ENCODE data around the gene SLC39A9.
"Not testable (repeated sequence)": the region's sequence is repeated elsewhere in the genome, so short reads cannot be mapped to it uniquely, and the experiment has no call there.

SLC39A9 gene

GRCh38 chr14:69370061-69370460 lies 28.4 kb upstream of the SLC39A9 start:
- no peak for DNase-seq (ENCODE audit: low read depth)

GRCh38 chr14:69372146-69372545 lies 26.3 kb upstream of the SLC39A9 start:
- no peak for DNase-seq (ENCODE audit: low read depth)

- no peak for DNase-seq (ENCODE audit: low read depth)
Observed at GRCh38 chr14:69373104-69373503, 25.4 kb upstream of the SLC39A9 start.

GRCh38 chr14:69374235-69374634 lies 24.3 kb upstream of the SLC39A9 start:
- DNase-seq (ENCODE audit: low read depth), result no peak

- DNase-seq (ENCODE audit: low read depth), result no peak
Observed at GRCh38 chr14:69375182-69375581, 23.3 kb upstream of the SLC39A9 start.

- DNase-seq (ENCODE audit: low read depth), result no peak
Observed at GRCh38 chr14:69375722-69376121, 22.8 kb upstream of the SLC39A9 start.

GRCh38 chr14:69376439-69376838 lies 22.1 kb upstream of the SLC39A9 start:
- DNase-seq (ENCODE audit: low read depth), result no peak

- DNase-seq (ENCODE audit: low read depth), result no peak
Observed at GRCh38 chr14:69378274-69378673, 20.2 kb upstream of the SLC39A9 start.

GRCh38 chr14:69387311-69387710 lies 11.2 kb upstream of the SLC39A9 start:
- DNase-seq (ENCODE audit: low read depth), result no peak

- DNase-seq (ENCODE audit: low read depth), result not testable (repeated sequence)
Observed at GRCh38 chr14:69391400-69391799, 7.1 kb upstream of the SLC39A9 start.

GRCh38 chr14:69392481-69392880 lies 6.0 kb upstream of the SLC39A9 start:
- DNase-seq (ENCODE audit: low read depth), result no peak

GRCh38 chr14:69395929-69396328 lies 2.6 kb upstream of the SLC39A9 start:
- DNase-seq (ENCODE audit: low read depth), result no peak

GRCh38 chr14:69398818-69399210 lies 322 bp downstream of the SLC39A9 start:
- DNase-seq (ENCODE audit: low read depth), result no peak

GRCh38 chr14:69399750-69400149 lies 1.3 kb downstream of the SLC39A9 start:
- DNase-seq (ENCODE audit: low read depth), result no peak

- no peak for DNase-seq (ENCODE audit: low read depth)
Observed at GRCh38 chr14:69400154-69400553, 1.7 kb downstream of the SLC39A9 start.

GRCh38 chr14:69401841-69402240 lies 3.3 kb downstream of the SLC39A9 start:
- no peak for DNase-seq (ENCODE audit: low read depth)

- no peak for DNase-seq (ENCODE audit: low read depth)
Observed at GRCh38 chr14:69404478-69404877, 6.0 kb downstream of the SLC39A9 start.

GRCh38 chr14:69404883-69405282 lies 6.4 kb downstream of the SLC39A9 start:
- no peak for DNase-seq (ENCODE audit: low read depth)

- DNase-seq (ENCODE audit: low read depth), result no peak
Observed at GRCh38 chr14:69405762-69406161, 7.3 kb downstream of the SLC39A9 start.

- no peak for DNase-seq (ENCODE audit: low read depth)
Observed at GRCh38 chr14:69408331-69408960, 10.0 kb downstream of the SLC39A9 start.

GRCh38 chr14:69413483-69413882 lies 15.0 kb downstream of the SLC39A9 start:
- DNase-seq (ENCODE audit: low read depth), result no peak

GRCh38 chr14:69416087-69416486 lies 17.6 kb downstream of the SLC39A9 start:
- not testable (repeated sequence) for DNase-seq (ENCODE audit: low read depth)

GRCh38 chr14:69423279-69423678 lies 24.8 kb downstream of the SLC39A9 start:
- DNase-seq (ENCODE audit: low read depth), result no peak

- no peak for DNase-seq (ENCODE audit: low read depth)
Observed at GRCh38 chr14:69424149-69424923, 25.8 kb downstream of the SLC39A9 start.
